B cell (primary cell): Measurements from ENCODE around the gene BEGAIN.

Experiments
- CTCF ChIP-seq: fragments of 200-600 bp; IDR thresholded peaks from one replicate; pipeline ENCODE4 v1.8.0; 2022; ENCODE audit warnings: antibody characterized with exemption, mild to moderate bottlenecking
- EZH2 ChIP-seq: IDR thresholded peaks from 2 replicates; pipeline ENCODE4 v1.6.1; 2012; ENCODE audit warnings: borderline replicate concordance, low read depth, mild to moderate bottlenecking, moderate library complexity, low read length; ENCODE audit not compliant: insufficient read depth, poor library complexity, severe bottlenecking

- TF ChIP-seq CTCF (no peak), EZH2 (no peak)
Observed at GRCh38 chr14:100609331-100609870, 22.2 kb upstream of the BEGAIN start.
